Measurements from ENCODE around the gene SLC25A42.

- TF ChIP-seq, protein P1, sequence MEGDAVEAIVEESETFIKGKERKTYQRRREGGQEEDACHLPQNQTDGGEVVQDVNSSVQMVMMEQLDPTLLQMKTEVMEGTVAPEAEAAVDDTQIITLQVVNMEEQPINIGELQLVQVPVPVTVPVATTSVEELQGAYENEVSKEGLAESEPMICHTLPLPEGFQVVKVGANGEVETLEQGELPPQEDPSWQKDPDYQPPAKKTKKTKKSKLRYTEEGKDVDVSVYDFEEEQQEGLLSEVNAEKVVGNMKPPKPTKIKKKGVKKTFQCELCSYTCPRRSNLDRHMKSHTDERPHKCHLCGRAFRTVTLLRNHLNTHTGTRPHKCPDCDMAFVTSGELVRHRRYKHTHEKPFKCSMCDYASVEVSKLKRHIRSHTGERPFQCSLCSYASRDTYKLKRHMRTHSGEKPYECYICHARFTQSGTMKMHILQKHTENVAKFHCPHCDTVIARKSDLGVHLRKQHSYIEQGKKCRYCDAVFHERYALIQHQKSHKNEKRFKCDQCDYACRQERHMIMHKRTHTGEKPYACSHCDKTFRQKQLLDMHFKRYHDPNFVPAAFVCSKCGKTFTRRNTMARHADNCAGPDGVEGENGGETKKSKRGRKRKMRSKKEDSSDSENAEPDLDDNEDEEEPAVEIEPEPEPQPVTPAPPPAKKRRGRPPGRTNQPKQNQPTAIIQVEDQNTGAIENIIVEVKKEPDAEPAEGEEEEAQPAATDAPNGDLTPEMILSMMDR (IDR thresholded peaks at IDR 0.05; ENCODE audit: poor library complexity): peak; percentile 29
- TF ChIP-seq EZH2 (IDR thresholded peaks at IDR 0.05; ENCODE audit: borderline replicate concordance) (no peak), EZH2phosphoT487 (IDR thresholded peaks at IDR 0.05; ENCODE audit: low read depth, severe bottlenecking, unreplicated experiment) (no peak)
Observed at GRCh38 chr19:19110410-19111135, 46.8 kb downstream of the SLC25A42 start.
